Measurements from ENCODE around the gene GIN1.

Gene GIN1

DNA sequence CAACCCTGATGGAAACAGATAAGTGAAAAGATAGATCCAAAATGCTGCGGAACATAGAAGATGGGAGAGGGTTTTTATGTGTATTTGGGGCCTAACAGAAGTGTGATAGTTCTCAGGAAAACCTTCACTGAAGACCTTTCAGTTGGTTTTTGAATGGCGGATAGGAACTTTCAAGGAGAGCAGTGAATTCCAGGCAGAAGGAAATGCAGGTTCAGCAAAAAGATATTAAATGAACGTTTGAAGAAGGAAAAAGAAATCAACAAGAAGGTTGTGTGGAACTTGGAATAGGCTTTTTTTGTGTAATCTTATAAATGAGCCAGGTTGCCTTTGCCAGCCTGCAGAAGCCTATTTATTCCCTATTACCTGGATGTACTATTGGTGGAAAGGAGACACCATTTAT is 2.3 kb upstream of the GIN1 start:
- no peak for DNase-seq (ENCODE audit: low read depth in 1 of 2, low spot score in 1 of 2)
- TF ChIP-seq, protein P1, sequence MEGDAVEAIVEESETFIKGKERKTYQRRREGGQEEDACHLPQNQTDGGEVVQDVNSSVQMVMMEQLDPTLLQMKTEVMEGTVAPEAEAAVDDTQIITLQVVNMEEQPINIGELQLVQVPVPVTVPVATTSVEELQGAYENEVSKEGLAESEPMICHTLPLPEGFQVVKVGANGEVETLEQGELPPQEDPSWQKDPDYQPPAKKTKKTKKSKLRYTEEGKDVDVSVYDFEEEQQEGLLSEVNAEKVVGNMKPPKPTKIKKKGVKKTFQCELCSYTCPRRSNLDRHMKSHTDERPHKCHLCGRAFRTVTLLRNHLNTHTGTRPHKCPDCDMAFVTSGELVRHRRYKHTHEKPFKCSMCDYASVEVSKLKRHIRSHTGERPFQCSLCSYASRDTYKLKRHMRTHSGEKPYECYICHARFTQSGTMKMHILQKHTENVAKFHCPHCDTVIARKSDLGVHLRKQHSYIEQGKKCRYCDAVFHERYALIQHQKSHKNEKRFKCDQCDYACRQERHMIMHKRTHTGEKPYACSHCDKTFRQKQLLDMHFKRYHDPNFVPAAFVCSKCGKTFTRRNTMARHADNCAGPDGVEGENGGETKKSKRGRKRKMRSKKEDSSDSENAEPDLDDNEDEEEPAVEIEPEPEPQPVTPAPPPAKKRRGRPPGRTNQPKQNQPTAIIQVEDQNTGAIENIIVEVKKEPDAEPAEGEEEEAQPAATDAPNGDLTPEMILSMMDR (IDR thresholded peaks at IDR 0.05; ENCODE audit: insufficient read depth, low read length): no peak
- TF ChIP-seq SPI1 (IDR thresholded peaks at IDR 0.05; ENCODE audit: borderline replicate concordance, low read depth) (no peak), POLR2AphosphoS5 (IDR thresholded peaks at IDR 0.05; ENCODE audit: low read depth) (no peak)
- TF ChIP-seq, protein P2, sequence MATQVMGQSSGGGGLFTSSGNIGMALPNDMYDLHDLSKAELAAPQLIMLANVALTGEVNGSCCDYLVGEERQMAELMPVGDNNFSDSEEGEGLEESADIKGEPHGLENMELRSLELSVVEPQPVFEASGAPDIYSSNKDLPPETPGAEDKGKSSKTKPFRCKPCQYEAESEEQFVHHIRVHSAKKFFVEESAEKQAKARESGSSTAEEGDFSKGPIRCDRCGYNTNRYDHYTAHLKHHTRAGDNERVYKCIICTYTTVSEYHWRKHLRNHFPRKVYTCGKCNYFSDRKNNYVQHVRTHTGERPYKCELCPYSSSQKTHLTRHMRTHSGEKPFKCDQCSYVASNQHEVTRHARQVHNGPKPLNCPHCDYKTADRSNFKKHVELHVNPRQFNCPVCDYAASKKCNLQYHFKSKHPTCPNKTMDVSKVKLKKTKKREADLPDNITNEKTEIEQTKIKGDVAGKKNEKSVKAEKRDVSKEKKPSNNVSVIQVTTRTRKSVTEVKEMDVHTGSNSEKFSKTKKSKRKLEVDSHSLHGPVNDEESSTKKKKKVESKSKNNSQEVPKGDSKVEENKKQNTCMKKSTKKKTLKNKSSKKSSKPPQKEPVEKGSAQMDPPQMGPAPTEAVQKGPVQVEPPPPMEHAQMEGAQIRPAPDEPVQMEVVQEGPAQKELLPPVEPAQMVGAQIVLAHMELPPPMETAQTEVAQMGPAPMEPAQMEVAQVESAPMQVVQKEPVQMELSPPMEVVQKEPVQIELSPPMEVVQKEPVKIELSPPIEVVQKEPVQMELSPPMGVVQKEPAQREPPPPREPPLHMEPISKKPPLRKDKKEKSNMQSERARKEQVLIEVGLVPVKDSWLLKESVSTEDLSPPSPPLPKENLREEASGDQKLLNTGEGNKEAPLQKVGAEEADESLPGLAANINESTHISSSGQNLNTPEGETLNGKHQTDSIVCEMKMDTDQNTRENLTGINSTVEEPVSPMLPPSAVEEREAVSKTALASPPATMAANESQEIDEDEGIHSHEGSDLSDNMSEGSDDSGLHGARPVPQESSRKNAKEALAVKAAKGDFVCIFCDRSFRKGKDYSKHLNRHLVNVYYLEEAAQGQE (IDR thresholded peaks at IDR 0.05; ENCODE audit: insufficient replicate concordance, low read depth): no peak
- Histone ChIP-seq H3K27me3 (ENCODE audit: insufficient read depth, poor library complexity, severe bottlenecking) (no peaks in the 10 kb centered on the region), H3K4me3 (replicated peaks; ENCODE audit: insufficient read depth, low read length) (no peak overlapping the region), H3K27ac (replicated peaks) (no peak overlapping the region)

DNA sequence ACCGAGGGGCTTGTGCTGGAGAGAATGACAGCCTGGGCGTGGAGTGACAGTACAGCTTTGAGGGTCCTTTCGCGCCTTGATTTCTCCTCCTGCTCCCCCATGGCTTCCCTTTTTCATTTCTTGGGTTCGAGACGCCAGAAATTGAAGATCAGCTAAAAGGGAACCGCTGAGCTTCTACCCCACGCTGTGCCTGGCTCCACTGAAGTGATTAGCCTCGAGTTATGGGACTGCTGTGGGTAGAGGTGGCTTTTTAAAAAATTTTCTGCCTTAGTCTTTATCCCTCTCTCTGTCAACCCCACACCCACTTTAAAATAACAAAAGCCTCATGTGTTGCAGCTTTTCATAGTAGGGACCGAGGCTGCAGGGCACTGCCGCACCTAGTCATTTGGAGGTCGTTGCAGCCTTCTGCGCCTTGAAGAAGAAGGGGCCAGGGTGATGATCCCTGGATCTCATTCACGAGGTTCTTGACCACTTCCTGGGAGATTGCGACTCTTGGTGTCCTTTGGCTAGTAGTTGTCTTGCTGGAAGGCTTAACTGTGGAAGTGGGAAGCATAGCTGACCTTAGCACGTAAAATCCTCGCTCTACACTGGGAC is 766 bp upstream of the GIN1 start:
- DNase-seq (ENCODE audit: low read depth in 1 of 2, low spot score in 1 of 2): peak in 1 of 2 experiments; percentile 16
- H3K27ac ChIP-seq (replicated peaks): peak overlapping the region; percentile 98
- H3K4me3 ChIP-seq (replicated peaks; ENCODE audit: insufficient read depth, low read length): peak overlapping the region; percentile 76
- H3K27me3 ChIP-seq (ENCODE audit: insufficient read depth, poor library complexity, severe bottlenecking): no peaks in the 10 kb centered on the region
- TF ChIP-seq, protein P2 (IDR thresholded peaks at IDR 0.05; ENCODE audit: insufficient replicate concordance, low read depth): no peak
- TF ChIP-seq POLR2AphosphoS5 (IDR thresholded peaks at IDR 0.05; ENCODE audit: low read depth) (no peak), GABPA (IDR thresholded peaks at IDR 0.05; ENCODE audit: low read depth) (no peak), SPI1 (IDR thresholded peaks at IDR 0.05; ENCODE audit: borderline replicate concordance, low read depth) (peak; percentile 31; the same call in 1 of the 2 replicates)
- TF ChIP-seq, protein P1 (IDR thresholded peaks at IDR 0.05; ENCODE audit: insufficient read depth, low read length): no peak

DNA sequence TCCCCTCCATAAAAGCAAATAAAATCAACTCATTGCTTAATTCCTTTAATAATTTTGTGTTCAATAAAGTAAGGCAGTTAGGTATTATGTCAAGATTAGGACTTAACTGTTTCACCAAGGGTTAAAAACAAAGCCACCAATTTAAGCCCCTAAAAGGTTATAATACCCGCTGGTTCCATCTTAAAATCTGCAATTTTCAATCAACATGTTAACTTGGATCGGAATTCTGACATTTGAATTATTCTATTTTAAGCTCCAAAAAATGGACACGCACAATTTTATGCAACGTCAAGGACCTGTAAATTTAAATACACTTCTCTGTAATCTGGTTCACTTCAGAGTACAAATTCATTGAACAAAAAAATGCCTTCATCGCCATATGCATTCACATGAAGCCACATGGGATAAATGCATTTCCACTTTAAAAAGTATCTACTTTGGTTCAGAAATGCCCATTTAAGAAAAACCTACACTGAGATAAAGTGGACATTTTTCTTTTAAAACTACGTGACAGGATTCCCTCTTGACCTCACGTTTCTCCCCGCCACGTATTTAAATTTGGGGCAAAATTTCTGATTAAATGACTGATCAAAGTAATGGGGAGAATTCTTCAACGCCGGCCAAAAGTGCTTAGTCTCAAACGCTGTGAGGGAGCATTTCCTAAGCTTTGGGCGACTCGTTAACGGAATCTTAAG is 721 bp downstream of the GIN1 start:
- DNase-seq (ENCODE audit: low read depth in 1 of 2, low spot score in 1 of 2): no peak
- Histone ChIP-seq H3K27ac (replicated peaks) (peak overlapping the region; percentile 98), H3K27me3 (ENCODE audit: insufficient read depth, poor library complexity, severe bottlenecking) (no peaks in the 10 kb centered on the region), H3K4me3 (replicated peaks; ENCODE audit: insufficient read depth, low read length) (peak overlapping the region; percentile 48)
- TF ChIP-seq GABPA (IDR thresholded peaks at IDR 0.05; ENCODE audit: low read depth): no peak
- no peak for TF ChIP-seq POLR2AphosphoS5 (IDR thresholded peaks at IDR 0.05; ENCODE audit: low read depth)
- no peak for TF ChIP-seq SPI1 (IDR thresholded peaks at IDR 0.05; ENCODE audit: borderline replicate concordance, low read depth)
- TF ChIP-seq, protein P2 (IDR thresholded peaks at IDR 0.05; ENCODE audit: insufficient replicate concordance, low read depth): no peak
- TF ChIP-seq, protein P1 (IDR thresholded peaks at IDR 0.05; ENCODE audit: insufficient read depth, low read length): no peak

All from HL-60 (cell line).